Suprapubic skin (tissue), 4 donors: Measurements from ENCODE around the gene DDC.

Experiments used
- CTCF ChIP-seq, 2 donors: fragments of 200-600 bp in 1 of 2; fragments of 450-650 bp in 1 of 2; sonication (generic) in 1 of 2; IDR thresholded peaks; one replicate each; pipeline ENCODE4 v1.5.1; 2016 to 2019; ENCODE audit warnings: antibody characterized with exemption in 2 of 2, mild to moderate bottlenecking in 1 of 2, moderate library complexity in 1 of 2
- EP300 ChIP-seq: sonication (generic); formaldehyde crosslinking; IDR thresholded peaks from one replicate; pipeline ENCODE4 v1.6.1; 2017; ENCODE audit warnings: antibody characterized with exemption
- POLR2A ChIP-seq, 2 donors: fragments of 450-650 bp; IDR thresholded peaks; one replicate each; pipeline ENCODE4 v1.6.1; 2017; ENCODE audit warnings: antibody characterized with exemption in 2 of 2, mild to moderate bottlenecking in 2 of 2, moderate library complexity in 2 of 2
- POLR2AphosphoS5 ChIP-seq, 3 donors: sonication (generic); formaldehyde crosslinking; IDR thresholded peaks; one replicate each; pipeline ENCODE4 v1.6.1; 2017; ENCODE audit warnings: antibody characterized with exemption in 3 of 3

GRCh38 chr7:50449881-50450589 lies 115.2 kb downstream of the DDC start, which contains the start of gene FIGNL1:
- TF ChIP-seq EP300: no peak
- no peak for TF ChIP-seq CTCF (IDR thresholded peaks at IDR 0.05)
- no peak for TF ChIP-seq POLR2A (IDR thresholded peaks at IDR 0.05)
- no peak for TF ChIP-seq POLR2AphosphoS5 (IDR thresholded peaks at IDR 0.05)
